Lower leg skin (tissue), 3 donors: ENCODE measurements around the gene ARHGAP4.

Experiments
- POLR2A ChIP-seq, 2 donors: fragments of 450-650 bp; IDR thresholded peaks; one replicate each; pipeline ENCODE4 v1.6.1; 2016 to 2017; ENCODE audit warnings: antibody characterized with exemption in 2 of 2, mild to moderate bottlenecking in 1 of 2, moderate library complexity in 1 of 2
- TF ChIP-seq, protein P1 (sequence below), 3 donors: fragments of 450-650 bp; IDR thresholded peaks; one replicate each; pipeline ENCODE4 v1.5.1; 2016; ENCODE audit warnings: antibody characterized with exemption in 3 of 3, mild to moderate bottlenecking in 3 of 3, moderate library complexity in 2 of 3

DNA sequence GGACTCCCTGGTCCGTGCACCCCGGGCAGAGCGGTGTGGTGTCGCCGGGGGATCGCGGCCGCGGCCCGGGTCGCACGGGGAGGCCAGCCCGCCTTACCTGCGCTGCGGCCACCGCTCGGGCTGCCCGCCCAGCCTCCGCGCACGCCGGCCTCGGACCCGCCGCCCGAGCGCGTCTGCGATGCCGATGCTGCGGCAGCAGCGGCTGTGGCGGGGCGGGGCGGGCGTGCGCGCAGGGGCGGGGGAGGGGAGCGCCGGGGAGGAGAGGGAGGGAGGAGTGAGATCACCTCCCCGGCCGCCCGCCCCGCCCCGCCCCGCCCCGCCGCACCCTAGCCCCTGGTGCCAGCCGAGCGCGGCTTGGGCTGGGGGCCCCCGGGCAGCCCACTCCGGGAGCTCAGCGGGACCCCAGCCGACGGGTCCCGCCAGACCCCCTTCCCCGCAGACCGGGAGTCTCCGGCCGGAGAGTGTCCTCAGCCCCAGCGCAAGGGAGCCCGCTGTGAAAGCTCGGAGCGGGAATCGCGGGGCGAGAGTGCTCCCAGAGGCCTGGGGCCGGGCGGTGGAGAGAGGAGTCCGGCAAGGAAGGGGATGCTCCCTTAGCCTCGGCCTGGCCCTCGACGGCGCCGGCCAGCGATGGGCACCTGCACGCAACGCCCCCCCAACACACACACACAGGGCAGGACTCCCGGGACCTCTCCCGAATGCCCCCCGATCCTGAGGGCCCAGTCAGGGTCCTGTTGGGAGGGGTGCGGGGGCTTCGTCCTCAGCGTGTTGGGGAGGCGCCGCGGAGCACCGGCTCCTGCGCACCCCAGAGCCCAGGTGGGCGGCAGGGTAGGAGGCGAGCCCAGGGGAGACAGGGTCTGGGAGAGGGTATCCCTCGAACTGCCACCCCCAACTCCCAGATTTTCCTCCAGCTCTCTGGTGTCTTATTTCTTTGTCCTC, 39.8 kb downstream of the ARHGAP4 start, which contains the start of gene L1CAM:
- no peak for TF ChIP-seq POLR2A (IDR thresholded peaks at IDR 0.05)
- TF ChIP-seq, protein P1, sequence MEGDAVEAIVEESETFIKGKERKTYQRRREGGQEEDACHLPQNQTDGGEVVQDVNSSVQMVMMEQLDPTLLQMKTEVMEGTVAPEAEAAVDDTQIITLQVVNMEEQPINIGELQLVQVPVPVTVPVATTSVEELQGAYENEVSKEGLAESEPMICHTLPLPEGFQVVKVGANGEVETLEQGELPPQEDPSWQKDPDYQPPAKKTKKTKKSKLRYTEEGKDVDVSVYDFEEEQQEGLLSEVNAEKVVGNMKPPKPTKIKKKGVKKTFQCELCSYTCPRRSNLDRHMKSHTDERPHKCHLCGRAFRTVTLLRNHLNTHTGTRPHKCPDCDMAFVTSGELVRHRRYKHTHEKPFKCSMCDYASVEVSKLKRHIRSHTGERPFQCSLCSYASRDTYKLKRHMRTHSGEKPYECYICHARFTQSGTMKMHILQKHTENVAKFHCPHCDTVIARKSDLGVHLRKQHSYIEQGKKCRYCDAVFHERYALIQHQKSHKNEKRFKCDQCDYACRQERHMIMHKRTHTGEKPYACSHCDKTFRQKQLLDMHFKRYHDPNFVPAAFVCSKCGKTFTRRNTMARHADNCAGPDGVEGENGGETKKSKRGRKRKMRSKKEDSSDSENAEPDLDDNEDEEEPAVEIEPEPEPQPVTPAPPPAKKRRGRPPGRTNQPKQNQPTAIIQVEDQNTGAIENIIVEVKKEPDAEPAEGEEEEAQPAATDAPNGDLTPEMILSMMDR (IDR thresholded peaks at IDR 0.05), result no peak
